KOPT-K1 (cell line): Measurements from ENCODE around the gene SIPA1L3.

ENCODE experiments used
- H3K27ac ChIP-seq: fragments of 200-600 bp; sonication (generic); 2 replicates; pipeline ENCODE4 v1.5.1; 2016; ENCODE audit warnings: antibody characterized with exemption, mild to moderate bottlenecking, low read depth, low read length; ENCODE audit not compliant: poor library complexity, severe bottlenecking
- H3K36me3 ChIP-seq: fragments of 200-600 bp; sonication (generic); 2 replicates; pipeline ENCODE4 v1.5.1; 2017; ENCODE audit warnings: antibody characterized with exemption, mild to moderate bottlenecking, low read length, moderate library complexity; ENCODE audit not compliant: insufficient read depth
- H3K9me3 ChIP-seq: fragments of 200-600 bp; sonication (generic); 2 replicates; pipeline ENCODE4 v1.5.1; 2017; ENCODE audit warnings: antibody characterized with exemption, low read length, mild to moderate bottlenecking; ENCODE audit not compliant: insufficient read depth, poor library complexity, severe bottlenecking

Gene SIPA1L3

GRCh38 chr19:38072776-38073750, 166.1 kb downstream of the SIPA1L3 start:
- Histone ChIP-seq H3K27ac (no peak overlapping the region), H3K36me3 (no peaks in the 10 kb centered on the region), H3K9me3 (no peaks in the 10 kb centered on the region)

GRCh38 chr19:38073841-38074685, 167.1 kb downstream of the SIPA1L3 start:
- no peaks in the 10 kb centered on the region for H3K9me3 ChIP-seq
- no peak overlapping the region for H3K27ac ChIP-seq
- no peaks in the 10 kb centered on the region for H3K36me3 ChIP-seq

DNA sequence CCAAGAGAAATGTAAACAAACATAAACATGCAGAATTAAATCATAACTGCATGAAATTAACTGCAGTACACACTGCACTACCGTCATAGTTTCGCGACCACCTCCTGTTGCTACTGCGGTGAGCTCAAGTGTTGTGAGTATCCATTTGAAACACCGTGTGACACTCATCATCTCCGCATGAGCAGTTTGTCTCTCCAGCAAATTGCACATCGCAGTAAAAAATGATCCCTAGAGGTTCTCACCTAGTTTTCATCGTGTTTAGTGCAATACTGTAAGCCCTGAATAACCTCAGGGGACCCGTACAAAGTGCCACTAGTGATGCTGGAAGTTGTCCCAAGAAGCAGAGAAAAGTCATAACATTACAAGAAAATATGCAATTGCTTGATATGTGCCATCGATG, 169.3 kb downstream of the SIPA1L3 start:
- H3K27ac ChIP-seq = no peak overlapping the region

DNA sequence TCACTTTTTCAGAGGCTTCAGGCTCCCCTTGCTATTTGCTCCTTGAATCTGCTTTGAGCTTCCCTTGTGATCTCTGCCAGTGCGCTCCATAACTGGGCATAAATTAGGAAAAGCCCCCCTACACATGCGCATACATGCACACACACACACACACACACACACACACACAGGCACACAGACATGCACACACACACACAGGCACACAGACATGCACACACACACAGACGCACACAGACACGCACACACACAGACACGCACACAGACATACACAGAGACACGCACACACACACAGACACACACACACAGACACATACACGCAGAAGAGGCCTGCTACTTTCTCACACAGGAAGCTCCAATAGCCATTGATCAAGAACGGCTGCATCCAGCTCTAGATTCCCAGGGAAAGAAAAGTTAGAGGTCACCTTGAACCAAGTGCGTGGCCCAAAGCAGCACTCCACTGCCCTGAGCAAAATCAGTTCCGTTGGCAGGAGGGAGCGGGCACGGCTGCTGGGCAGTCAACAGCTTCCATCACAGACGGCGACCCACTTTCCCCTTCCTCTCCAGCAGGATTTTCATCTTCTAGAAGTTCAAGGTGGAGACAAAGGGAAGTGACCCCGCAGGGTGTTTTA, 171.4 kb downstream of the SIPA1L3 start:
- H3K36me3 ChIP-seq = no peaks in the 10 kb centered on the region
- H3K9me3 ChIP-seq = no peaks in the 10 kb centered on the region
- H3K27ac ChIP-seq = no peak overlapping the region

More for the DNA sequence above, 169.3 kb downstream of the SIPA1L3 start:
- Histone ChIP-seq H3K9me3 (no peaks in the 10 kb centered on the region), H3K36me3 (no peaks in the 10 kb centered on the region)

GRCh38 chr19:38079926-38080380, 172.9 kb downstream of the SIPA1L3 start:
- Histone ChIP-seq H3K9me3 (no peaks in the 10 kb centered on the region), H3K27ac (no peak overlapping the region), H3K36me3 (no peaks in the 10 kb centered on the region)

DNA sequence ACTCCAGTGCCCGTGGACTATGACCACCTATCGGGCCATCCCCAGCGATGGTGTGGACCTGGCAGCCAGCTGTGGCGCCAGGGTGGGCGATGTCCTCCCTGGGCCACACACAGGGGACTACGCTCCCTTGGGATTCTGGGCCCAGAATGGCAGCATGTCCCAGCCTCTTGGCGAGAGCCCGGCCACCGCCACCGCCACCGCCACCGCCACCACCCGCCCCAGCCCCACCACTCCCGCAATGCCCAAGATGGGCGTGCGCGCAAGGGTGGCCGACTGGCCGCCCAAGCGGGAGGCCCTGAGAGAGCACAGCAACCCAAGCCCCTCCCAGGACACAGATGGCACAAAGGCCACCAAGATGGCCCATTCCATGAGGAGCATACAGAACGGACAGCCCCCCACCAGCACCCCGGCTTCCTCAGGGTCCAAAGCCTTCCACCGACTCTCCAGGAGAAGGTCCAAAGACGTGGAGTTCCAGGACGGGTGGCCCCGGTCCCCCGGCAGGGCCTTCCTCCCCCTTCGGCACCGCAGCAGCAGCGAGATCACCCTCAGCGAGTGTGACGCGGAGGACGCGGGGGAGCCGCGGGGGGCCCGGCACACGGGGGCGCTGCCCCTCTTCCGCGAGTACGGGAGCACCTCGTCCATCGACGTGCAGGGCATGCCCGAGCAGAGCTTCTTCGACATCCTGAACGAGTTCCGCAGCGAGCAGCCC, 174.7 kb downstream of the SIPA1L3 start:
- Histone ChIP-seq H3K9me3 (no peaks in the 10 kb centered on the region), H3K36me3 (no peaks in the 10 kb centered on the region), H3K27ac (no peak overlapping the region)

DNA sequence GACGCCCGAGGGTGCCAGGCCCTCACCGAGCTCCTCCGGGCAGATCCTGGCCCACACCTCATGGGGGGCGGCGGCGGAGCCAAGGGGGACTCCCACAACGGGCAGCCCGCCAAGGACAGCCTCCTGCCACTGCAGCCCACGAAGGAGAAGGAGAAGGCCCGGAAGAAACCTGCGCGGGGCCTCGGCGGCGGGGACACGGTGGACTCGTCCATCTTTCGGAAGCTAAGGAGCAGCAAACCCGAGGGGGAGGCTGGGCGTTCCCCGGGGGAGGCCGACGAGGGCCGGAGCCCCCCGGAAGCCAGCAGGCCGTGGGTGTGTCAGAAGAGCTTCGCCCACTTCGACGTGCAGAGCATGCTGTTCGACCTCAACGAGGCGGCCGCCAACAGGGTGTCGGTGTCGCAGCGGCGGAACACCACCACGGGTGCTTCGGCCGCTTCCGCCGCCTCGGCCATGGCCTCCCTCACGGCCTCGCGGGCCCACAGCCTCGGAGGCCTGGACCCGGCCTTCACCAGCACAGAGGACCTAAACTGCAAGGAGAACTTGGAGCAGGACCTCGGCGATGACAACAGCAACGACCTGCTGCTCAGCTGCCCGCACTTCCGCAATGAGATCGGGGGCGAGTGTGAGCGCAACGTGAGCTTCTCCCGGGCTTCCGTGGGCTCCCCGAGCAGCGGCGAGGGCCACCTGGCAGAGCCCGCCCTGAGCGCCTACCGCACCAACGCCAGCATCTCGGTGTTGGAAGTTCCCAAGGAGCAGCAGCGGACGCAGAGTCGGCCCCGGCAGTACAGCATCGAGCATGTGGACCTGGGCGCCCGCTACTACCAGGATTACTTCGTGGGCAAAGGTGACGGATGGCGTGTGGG, 175.5 kb downstream of the SIPA1L3 start:
- Histone ChIP-seq H3K36me3 (no peaks in the 10 kb centered on the region), H3K9me3 (no peaks in the 10 kb centered on the region), H3K27ac (no peak overlapping the region)

- Histone ChIP-seq H3K9me3 (no peaks in the 10 kb centered on the region), H3K36me3 (no peaks in the 10 kb centered on the region), H3K27ac (no peak overlapping the region)
These were observed 177.2 kb downstream of the SIPA1L3 start for GRCh38 chr19:38084196-38084595.

- H3K36me3 ChIP-seq = no peaks in the 10 kb centered on the region
- no peak overlapping the region for H3K27ac ChIP-seq
- no peaks in the 10 kb centered on the region for H3K9me3 ChIP-seq
These were observed 182.4 kb downstream of the SIPA1L3 start for GRCh38 chr19:38089440-38089839.

- H3K36me3 ChIP-seq = no peaks in the 10 kb centered on the region
- H3K27ac ChIP-seq = no peak overlapping the region
- H3K9me3 ChIP-seq = no peaks in the 10 kb centered on the region
These were observed 186.1 kb downstream of the SIPA1L3 start for GRCh38 chr19:38093154-38093553.

- no peaks in the 10 kb centered on the region for H3K36me3 ChIP-seq
- H3K27ac ChIP-seq = no peak overlapping the region
- no peaks in the 10 kb centered on the region for H3K9me3 ChIP-seq
These were observed 186.6 kb downstream of the SIPA1L3 start for GRCh38 chr19:38093587-38093986.

GRCh38 chr19:38095411-38096308, 188.7 kb downstream of the SIPA1L3 start:
- no peak overlapping the region for H3K27ac ChIP-seq
- H3K9me3 ChIP-seq = peaks cover 8% of the 10 kb centered on the region
- H3K36me3 ChIP-seq = peaks cover 13% of the 10 kb centered on the region; the same call in 1 of the 2 replicates

DNA sequence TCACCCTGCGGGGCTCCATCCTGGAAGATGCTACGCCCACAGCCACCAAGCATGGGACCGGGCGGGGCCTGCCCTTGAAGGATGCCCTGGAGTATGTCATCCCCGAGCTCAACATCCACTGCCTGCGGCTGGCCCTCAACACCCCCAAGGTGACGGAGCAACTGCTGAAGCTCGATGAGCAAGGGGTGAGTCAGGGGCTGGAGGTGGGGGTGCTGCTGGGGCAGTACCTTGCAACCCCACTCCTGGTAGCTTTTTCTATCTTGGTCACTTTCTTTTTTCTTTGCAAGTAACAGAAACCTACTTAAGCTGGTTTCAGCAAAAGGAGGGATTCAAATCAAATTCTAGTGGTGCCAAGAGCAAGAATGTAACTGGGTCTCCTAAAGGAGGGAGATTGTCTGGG, 193.0 kb downstream of the SIPA1L3 start:
- Histone ChIP-seq H3K36me3 (peaks cover 28% of the 10 kb centered on the region; the same call in 1 of the 2 replicates), H3K27ac (no peak overlapping the region), H3K9me3 (peaks cover 8% of the 10 kb centered on the region)
